IPS-15b (cell line): Measurements from ENCODE around the gene TMEM229B.

Experiments used
- H3K27me3 ChIP-seq: one replicate; pipeline ENCODE4 v1.6.1; 2013; ENCODE audit warnings: low read length; ENCODE audit not compliant: control insufficient read depth, insufficient read depth
- H3K36me3 ChIP-seq: one replicate; pipeline ENCODE4 v1.6.1; 2013; ENCODE audit warnings: low read length; ENCODE audit not compliant: control insufficient read depth, insufficient read depth
- H3K4me1 ChIP-seq: one replicate; pipeline ENCODE4 v1.6.1; 2013; ENCODE audit warnings: mild to moderate bottlenecking, low read length; ENCODE audit not compliant: control insufficient read depth, insufficient read depth
- H3K4me3 ChIP-seq: one replicate; pipeline ENCODE4 v1.5.1; 2013; ENCODE audit warnings: low read depth, low read length
- H3K9ac ChIP-seq: one replicate; pipeline ENCODE4 v1.6.1; 2013; ENCODE audit warnings: low read depth, mild to moderate bottlenecking, low read length
- H3K9me3 ChIP-seq: one replicate; pipeline ENCODE4 v1.6.1; 2013; ENCODE audit warnings: mild to moderate bottlenecking, low read length; ENCODE audit not compliant: control insufficient read depth, insufficient read depth

TMEM229B gene

DNA sequence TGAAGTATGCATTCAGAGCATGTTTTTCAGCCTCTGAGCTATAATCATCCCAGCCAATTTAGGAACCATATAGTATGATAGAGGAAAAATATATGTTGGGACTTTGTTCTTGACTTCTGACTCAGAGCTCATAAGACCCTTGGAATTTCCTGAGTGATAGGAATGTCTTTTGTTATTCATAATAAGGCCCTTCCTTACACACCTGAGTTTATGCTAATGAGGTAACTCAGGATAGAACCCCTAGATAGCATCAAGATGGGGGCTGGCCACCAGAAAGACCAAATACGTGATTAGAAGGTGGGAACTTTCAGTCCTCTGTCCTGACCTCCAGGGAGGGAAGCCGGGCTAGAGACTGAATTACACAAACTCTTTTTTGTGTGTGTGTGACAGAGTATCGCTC lies 44.1 kb downstream of the TMEM229B start:
- H3K9ac ChIP-seq = no peak overlapping the region
- no peaks in the 10 kb centered on the region for H3K9me3 ChIP-seq
- H3K27me3 ChIP-seq = no peaks in the 10 kb centered on the region
- H3K4me1 ChIP-seq = peaks cover 9% of the 10 kb centered on the region
- H3K36me3 ChIP-seq = no peaks in the 10 kb centered on the region
- H3K4me3 ChIP-seq = no peak overlapping the region

DNA sequence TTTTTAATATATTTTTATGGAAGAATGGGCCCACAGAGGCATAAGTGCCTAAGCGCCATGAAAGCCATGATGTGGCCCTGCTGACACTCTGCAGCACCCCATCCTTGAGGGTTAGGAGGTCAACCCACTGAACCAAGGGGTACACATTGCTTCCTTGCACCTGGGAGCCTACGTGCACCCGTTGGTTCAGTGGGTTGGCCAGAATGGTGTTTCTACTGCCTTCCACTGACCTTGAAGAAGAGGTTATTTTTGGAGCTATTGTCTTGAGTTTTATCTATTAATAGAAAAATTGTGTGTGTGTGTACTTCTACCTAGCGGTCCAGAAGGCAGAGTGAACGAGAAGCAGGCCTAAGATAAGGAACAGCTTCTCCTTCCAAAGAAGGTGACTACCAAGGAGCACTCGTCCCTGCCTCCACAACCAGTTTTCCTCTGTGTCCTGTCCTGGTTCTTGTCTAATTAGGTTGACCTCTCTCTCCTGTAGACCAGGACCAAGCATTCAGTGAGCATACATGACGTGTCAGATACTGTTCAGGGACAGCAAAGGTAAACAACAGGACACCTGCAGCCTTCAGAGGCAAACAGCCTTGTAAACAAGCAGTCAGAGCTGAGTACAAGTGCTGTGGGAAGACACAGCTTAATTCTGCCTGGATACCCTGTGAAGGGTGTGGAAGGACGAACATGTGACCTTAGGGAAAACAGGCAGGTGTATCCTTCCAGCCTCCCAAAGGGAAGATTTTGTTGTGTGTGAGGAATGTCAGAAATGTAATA lies 46.2 kb downstream of the TMEM229B start:
- no peak overlapping the region for H3K4me3 ChIP-seq
- no peaks in the 10 kb centered on the region for H3K36me3 ChIP-seq
- H3K9me3 ChIP-seq = no peaks in the 10 kb centered on the region
- H3K4me1 ChIP-seq = peaks cover 9% of the 10 kb centered on the region
- H3K27me3 ChIP-seq = no peaks in the 10 kb centered on the region
- H3K9ac ChIP-seq = no peak overlapping the region

DNA sequence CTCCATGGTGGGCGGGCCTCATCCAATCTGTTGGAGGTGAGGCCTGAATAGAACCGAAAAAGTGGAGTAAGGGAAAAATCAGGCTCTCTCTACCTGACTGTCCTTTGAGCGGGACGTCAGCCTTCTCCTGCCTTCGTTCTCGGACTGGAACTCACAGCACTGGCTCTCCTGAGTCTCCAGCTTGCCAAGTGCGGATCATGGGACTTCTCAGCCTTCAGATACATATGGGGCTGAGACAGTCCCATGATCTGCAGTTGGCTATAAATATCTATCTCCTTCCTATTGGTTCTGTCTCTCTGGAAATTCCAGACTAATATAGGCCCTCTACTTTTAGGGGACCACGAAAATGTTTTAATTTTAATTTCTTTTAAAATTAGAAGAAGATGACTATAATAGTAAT lies 46.8 kb downstream of the TMEM229B start:
- peaks cover 7% of the 10 kb centered on the region for H3K4me1 ChIP-seq
- no peaks in the 10 kb centered on the region for H3K36me3 ChIP-seq
- no peak overlapping the region for H3K9ac ChIP-seq
- no peaks in the 10 kb centered on the region for H3K9me3 ChIP-seq
- no peaks in the 10 kb centered on the region for H3K27me3 ChIP-seq
- H3K4me3 ChIP-seq = no peak overlapping the region

DNA sequence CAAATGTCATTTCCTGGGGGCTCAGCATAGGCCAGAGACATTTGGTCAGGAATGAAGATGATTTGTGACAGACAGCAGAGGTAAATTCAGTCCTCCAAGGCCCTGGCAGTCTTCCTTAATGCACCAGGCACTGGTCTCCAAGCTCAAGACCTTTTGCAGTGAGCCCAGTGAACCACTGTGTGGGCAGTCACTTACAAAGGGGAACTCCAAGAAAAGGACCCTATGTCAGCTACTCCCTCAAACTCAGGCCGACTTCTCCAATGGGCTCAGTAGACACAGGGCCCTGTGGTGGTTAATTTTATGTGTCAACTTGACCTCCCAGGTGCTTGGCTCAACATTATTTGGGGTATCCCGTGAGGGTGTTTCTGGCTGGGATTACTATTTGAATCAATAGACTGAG lies 47.3 kb downstream of the TMEM229B start:
- peaks cover 7% of the 10 kb centered on the region for H3K4me1 ChIP-seq

DNA sequence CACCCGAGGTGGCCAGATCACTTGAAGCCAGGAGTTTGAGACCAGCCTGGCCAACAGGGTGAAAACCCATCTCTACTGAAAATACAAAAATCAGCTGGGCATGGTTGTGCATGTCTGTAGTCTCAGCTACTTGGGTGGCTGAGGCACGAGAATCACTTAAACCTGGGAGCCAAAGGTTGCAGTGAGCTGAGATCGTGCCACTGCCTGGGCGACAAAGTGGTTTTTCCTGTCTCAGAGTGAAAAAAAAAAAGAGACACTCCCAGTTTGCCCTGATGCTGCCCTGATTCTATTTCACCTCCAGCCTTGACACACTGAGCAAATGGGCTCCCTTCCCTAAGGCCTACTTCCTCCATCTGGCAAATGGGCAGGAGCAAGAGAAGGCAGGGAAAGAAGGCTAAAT lies 48.0 kb downstream of the TMEM229B start:
- no peak overlapping the region for H3K4me3 ChIP-seq
- H3K9me3 ChIP-seq = no peaks in the 10 kb centered on the region
- no peaks in the 10 kb centered on the region for H3K27me3 ChIP-seq
- peaks cover 7% of the 10 kb centered on the region for H3K4me1 ChIP-seq
- no peak overlapping the region for H3K9ac ChIP-seq
- H3K36me3 ChIP-seq = no peaks in the 10 kb centered on the region

More for the DNA sequence above, 47.3 kb downstream of the TMEM229B start:
- Histone ChIP-seq H3K9me3 (no peaks in the 10 kb centered on the region), H3K9ac (no peak overlapping the region), H3K27me3 (no peaks in the 10 kb centered on the region), H3K36me3 (no peaks in the 10 kb centered on the region), H3K4me3 (no peak overlapping the region)

DNA sequence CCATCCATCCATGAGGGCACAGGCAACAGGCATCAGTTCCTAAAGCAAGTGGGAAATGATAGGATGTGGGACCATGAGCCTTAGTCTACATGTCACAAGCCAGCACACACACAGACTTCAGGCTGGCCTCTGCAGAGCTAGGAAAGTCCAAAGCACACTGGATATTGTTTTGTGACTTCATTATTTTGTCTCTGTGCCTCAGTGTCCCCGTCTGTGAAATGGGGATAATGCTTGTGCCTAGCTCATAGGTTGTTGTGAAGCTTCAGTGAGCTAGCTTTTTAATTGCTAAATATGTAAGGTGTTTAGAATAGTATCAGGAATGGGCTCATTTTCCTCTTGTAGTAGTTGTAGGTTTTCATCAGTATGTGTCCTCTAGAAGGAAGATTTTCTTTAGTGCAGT lies 49.6 kb downstream of the TMEM229B start:
- Histone ChIP-seq H3K27me3 (no peaks in the 10 kb centered on the region), H3K9ac (no peak overlapping the region), H3K36me3 (no peaks in the 10 kb centered on the region), H3K9me3 (no peaks in the 10 kb centered on the region), H3K4me3 (no peak overlapping the region), H3K4me1 (peaks cover 3% of the 10 kb centered on the region)

DNA sequence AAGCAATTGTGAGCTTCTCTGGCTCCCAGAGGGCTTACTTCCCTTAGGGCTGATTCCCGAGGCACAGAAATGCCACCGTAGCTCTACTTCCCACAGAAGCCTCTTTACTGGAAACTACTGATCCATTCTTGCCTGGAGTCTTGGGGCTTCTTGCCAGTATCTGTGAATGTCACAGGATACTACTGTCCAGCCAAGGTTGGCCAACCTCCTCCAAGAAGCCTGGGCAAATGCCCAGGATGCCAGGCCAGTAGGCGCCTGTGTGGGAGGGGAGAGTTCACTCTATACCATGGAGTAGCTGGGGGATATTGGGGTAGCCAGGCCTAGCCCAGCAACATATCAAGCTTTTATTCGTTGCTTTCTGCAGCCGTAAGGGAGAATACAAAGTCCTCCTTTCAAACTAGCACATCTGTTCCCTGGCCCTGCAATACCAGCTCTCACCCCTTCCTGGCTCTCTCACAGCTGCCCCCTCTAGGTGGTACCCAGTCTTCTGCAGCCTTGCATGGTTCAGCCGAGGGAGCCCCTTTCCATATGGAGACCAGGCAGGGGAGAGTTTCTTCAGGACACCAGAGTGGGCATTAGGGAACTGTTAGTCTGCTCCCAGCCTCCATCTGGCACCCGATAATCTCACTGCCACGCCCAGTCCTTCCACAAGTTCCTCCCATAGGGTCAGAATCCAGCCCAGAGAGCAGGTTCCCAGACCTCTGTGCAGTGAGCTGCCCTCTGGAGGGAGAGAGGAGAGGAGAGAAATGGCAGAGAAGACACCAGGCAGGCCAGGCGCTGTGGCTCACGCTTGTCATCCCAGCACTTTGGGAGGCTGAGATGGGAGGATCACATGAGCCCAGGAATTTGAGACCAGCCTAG lies 52.3 kb downstream of the TMEM229B start:
- Histone ChIP-seq H3K36me3 (no peaks in the 10 kb centered on the region), H3K4me3 (no peak overlapping the region), H3K27me3 (no peaks in the 10 kb centered on the region)

DNA sequence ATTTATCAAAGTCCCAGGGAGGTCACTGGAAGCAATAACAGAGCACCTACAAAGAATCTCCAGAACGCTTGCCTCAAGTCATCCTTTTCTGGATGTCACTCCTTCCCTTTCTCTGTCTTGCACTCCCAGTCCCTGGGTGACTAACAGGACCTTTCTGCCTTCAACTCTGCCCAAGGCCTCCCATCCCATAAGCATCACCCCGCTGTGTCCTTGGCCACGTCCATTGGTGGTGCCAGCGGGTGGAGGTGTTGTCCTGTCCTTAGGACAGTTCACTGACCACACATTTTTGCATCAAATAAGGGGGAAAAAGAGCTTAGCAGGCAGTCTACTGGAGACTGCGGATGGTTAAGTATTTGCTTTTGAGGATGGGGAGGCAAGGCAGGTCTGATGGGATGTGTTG lies 52.9 kb downstream of the TMEM229B start:
- Histone ChIP-seq H3K36me3 (no peaks in the 10 kb centered on the region), H3K9me3 (no peaks in the 10 kb centered on the region), H3K4me1 (no peaks in the 10 kb centered on the region), H3K4me3 (no peak overlapping the region), H3K27me3 (no peaks in the 10 kb centered on the region), H3K9ac (no peak overlapping the region)

More for the DNA sequence above, 52.3 kb downstream of the TMEM229B start:
- Histone ChIP-seq H3K4me1 (no peaks in the 10 kb centered on the region), H3K9me3 (no peaks in the 10 kb centered on the region), H3K9ac (no peak overlapping the region)

DNA sequence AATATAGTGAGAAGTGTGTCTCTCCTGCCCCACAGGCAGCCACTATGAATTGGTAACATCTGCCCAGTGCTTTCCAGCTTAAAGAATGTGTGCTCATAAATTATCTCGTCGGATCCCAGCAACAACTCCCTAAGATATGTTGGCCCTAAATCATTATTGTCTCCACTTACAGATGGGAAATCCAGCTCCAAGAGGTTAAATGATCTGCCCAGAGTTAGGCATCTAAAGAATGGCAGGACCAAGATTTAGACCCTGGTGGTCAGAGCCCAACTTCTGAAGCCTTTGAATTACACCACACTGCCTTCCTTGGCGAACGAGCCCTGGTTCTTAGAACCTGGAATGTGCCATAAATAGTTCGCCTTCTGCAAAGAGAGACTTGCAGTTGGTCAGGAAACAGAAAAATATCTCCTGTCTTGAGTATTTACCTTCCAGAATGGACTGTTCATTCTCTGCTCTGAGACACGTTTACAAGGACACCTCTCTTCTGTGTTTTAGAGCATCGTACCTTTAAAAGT lies 56.4 kb downstream of the TMEM229B start:
- Histone ChIP-seq H3K9me3 (no peaks in the 10 kb centered on the region), H3K27me3 (no peaks in the 10 kb centered on the region), H3K36me3 (no peaks in the 10 kb centered on the region), H3K4me1 (peaks cover 3% of the 10 kb centered on the region), H3K4me3 (no peak overlapping the region), H3K9ac (no peak overlapping the region)

DNA sequence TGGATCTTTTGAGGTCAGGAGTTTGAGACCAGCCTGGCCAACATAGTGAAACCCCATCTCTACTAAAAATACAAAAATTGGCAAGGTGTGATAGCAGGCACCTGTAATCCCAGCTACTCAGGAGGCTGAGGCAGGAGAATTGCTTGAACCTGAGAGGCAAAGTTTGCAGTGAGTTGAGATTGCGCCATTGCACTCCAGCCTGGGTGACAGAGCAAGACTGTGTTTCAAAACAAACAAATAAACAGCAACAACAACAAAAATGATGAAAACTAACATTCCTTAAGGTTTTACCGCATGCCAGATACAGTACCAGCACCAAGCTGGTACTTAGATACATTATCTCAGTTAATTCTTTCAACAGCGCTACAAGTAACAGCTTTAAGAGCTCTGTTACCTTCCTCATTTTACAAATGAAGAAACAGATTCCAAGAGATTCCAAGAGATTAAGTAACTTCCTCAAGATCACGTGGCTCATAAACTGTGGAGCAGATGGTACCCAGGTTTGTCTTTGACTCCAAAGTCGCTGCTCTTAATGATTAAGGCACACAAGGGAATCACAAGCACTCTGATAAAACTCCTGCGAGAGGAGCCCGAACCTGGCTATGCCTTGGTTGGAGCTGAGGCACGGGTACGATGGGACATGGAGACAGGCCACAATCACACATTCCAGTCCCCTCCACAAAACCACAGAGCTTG lies 58.9 kb downstream of the TMEM229B start:
- no peaks in the 10 kb centered on the region for H3K27me3 ChIP-seq
- H3K9ac ChIP-seq = no peak overlapping the region
- H3K9me3 ChIP-seq = no peaks in the 10 kb centered on the region
- H3K36me3 ChIP-seq = no peaks in the 10 kb centered on the region
- H3K4me3 ChIP-seq = no peak overlapping the region
- peaks cover 3% of the 10 kb centered on the region for H3K4me1 ChIP-seq

DNA sequence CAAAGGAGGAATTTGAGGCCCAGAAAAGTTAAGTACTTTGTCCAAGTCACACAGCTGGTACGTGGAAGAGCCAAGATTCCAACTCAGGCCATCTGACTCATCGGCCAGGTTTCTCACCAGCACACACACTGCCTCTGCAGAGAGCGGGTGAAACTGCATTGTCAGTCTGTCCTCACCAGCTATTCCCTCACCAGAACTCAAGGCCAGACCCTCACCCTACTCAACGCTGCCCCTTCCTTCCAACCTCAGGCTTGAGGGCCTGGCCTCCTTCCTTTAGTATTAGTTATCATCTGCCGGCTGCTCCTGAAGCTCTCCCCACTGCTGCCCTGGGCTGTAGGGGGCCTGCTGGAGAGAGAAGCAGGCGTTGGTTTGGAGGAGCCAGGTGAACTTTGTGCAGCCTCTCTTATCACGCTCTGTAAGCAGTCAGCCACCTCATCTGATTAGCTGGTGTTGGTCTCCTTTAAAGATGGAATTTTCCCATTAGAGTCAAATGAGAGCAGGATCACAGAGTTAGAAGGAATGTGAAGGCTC lies 60.0 kb downstream of the TMEM229B start:
- Histone ChIP-seq H3K9ac (no peak overlapping the region), H3K4me1 (peaks cover 3% of the 10 kb centered on the region), H3K27me3 (no peaks in the 10 kb centered on the region), H3K9me3 (no peaks in the 10 kb centered on the region), H3K4me3 (no peak overlapping the region), H3K36me3 (no peaks in the 10 kb centered on the region)
